HepG2 (cell line): ENCODE data around the gene OSCP1. TPM values are rescaled to one million over a fixed set of nuclear protein-coding genes. Genes with fewer than 3 reads are reported as not detected.

Source experiments
- ATAC-seq: fragments of 200-7000 bp; cut with Tn5 transposase; 3 replicates; pipeline ENCODE4 v1.9.1; 2020; ENCODE audit warnings: mild to moderate bottlenecking, moderate library complexity
- BruUV-seq: library from RNA; stranded (reverse); fragments of 400-500 nt; replicated peaks from 2 replicates; lab custom pipeline; 2021; lab: Mats Ljungman, UMichigan
- CTCF ChIA-PET: fragments of 300-600 bp; formaldehyde crosslinking; extraction: SDS; loops from one replicate; lab custom pipeline; 2021; ENCODE audit warnings: low total read pairs, inconsistent platforms, low intra/inter-chr PET ratio; lab: Yijun Ruan, JAX
- POLR2A ChIA-PET: fragments of 350-600 bp; sonication (Branson Sonifier 250); formaldehyde crosslinking; loops from one replicate; lab custom pipeline; 2020; ENCODE audit warnings: antibody characterized with exemption, inconsistent platforms; lab: Yijun Ruan, JAX
- DNase-seq: peaks from one replicate; pipeline ENCODE4 v3.0.0-alpha.2; 2015; ENCODE audit warnings: low spot score
- FAIRE-seq: peaks from 3 replicates; lab custom pipeline; 2011; peaks lifted over from hg19 to GRCh38; lab: Jason Lieb, UNC
- H2AFZ ChIP-seq: one replicate; pipeline ENCODE4 v1.6.1; 2011; ENCODE audit warnings: low read length, inconsistent platforms
- H3K27ac ChIP-seq: fragments of 300-600 bp; 3 replicates; pipeline ENCODE4 v1.8.0; 2011; ENCODE audit warnings: mixed run types, mild to moderate bottlenecking, mixed read lengths, low read length, inconsistent platforms; ENCODE audit not compliant: insufficient read depth; ENCODE audit errors: extremely low read length
- H3K27me3 ChIP-seq, 2 experiments: fragments of 200-600 bp in 1 of 2; 2 replicates in 1 of 2; 3 replicates in 1 of 2; pipeline versions ENCODE4 v1.6.0 to v1.8.0; 2011; ENCODE audit warnings: low read length in 2 of 2, mild to moderate bottlenecking in 2 of 2, moderate library complexity in 2 of 2, inconsistent platforms in 1 of 2; ENCODE audit not compliant: insufficient read depth in 2 of 2, control insufficient read depth in 1 of 2
- H3K36me3 ChIP-seq, 2 experiments: fragments of 200-600 bp in 1 of 2; replicated peaks in 1 of 2; 2 replicates in 1 of 2; 3 replicates in 1 of 2; pipeline versions ENCODE4 v1.5.1 to v1.8.0; 2011; ENCODE audit warnings: low read length in 2 of 2, inconsistent platforms in 1 of 2; ENCODE audit not compliant: insufficient read depth in 2 of 2, control insufficient read depth in 1 of 2
- H3K4me1 ChIP-seq: 2 replicates; pipeline ENCODE4 v1.5.1; 2012; ENCODE audit warnings: low read length, inconsistent platforms; ENCODE audit not compliant: insufficient read depth
- H3K4me2 ChIP-seq: 2 replicates; pipeline ENCODE4 v1.6.0; 2011; ENCODE audit warnings: low read depth, low read length, inconsistent platforms
- H3K4me3 ChIP-seq, 3 experiments: fragments of 200-600 bp in 1 of 3; sonication (generic), shearing (Covaris generic) in 1 of 3; replicated peaks in 1 of 3; 2 replicates each; pipeline ENCODE4 v1.5.1; 2011 to 2016; ENCODE audit warnings: low read length in 3 of 3, inconsistent platforms in 2 of 3, low read depth in 2 of 3, mild to moderate bottlenecking in 2 of 3, control low read depth in 1 of 3, mixed read lengths in 1 of 3; ENCODE audit not compliant: insufficient read depth in 1 of 3
- H3K79me2 ChIP-seq: one replicate; pipeline ENCODE4 v1.6.1; 2011; ENCODE audit warnings: low read length, inconsistent platforms; ENCODE audit not compliant: insufficient read depth
- H3K9ac ChIP-seq: 2 replicates; pipeline ENCODE4 v1.6.0; 2011; ENCODE audit warnings: mild to moderate bottlenecking, low read depth, low read length, inconsistent platforms; ENCODE audit not compliant: insufficient read depth
- H3K9me3 ChIP-seq: 2 replicates; pipeline ENCODE4 v1.5.1; 2012; ENCODE audit warnings: mild to moderate bottlenecking, low read length
- H4K20me1 ChIP-seq: 2 replicates; pipeline ENCODE4 v1.6.0; 2011; ENCODE audit warnings: inconsistent platforms, mild to moderate bottlenecking, low read length, moderate library complexity; ENCODE audit not compliant: insufficient read depth
- AHR ChIP-seq: IDR thresholded peaks from 2 replicates; pipeline ENCODE4 v1.6.1; 2018; ENCODE audit warnings: missing genetic modification reagents, missing compliant biosample characterization
- JUN ChIP-seq: sonication (generic); formaldehyde crosslinking; IDR thresholded peaks from 2 replicates; pipeline ENCODE4 v1.4.0; 2020; ENCODE audit warnings: mild to moderate bottlenecking, missing genetic modification reagents
- SRSF9 ChIP-seq: fragments of 200-400 bp; formaldehyde crosslinking; IDR thresholded peaks from 2 replicates; pipeline ENCODE4 v1.6.1; 2018; ENCODE audit warnings: borderline replicate concordance, mild to moderate bottlenecking, low read depth, low read length; ENCODE audit not compliant: insufficient read depth, poor library complexity, severe bottlenecking
- ZNF317 ChIP-seq: sonication (generic); formaldehyde crosslinking; IDR thresholded peaks from 2 replicates; pipeline ENCODE4 v1.5.0; 2020; ENCODE audit warnings: mild to moderate bottlenecking, missing genetic modification reagents
- ZNF552 ChIP-seq: sonication (generic); formaldehyde crosslinking; IDR thresholded peaks from 2 replicates; pipeline ENCODE4 v1.9.0; 2022; ENCODE audit warnings: missing genetic modification reagents, mild to moderate bottlenecking, borderline replicate concordance
- WGBS: methylation state at CpG from one replicate; pipeline ENCODE4 v1.1.6; 2017; ENCODE audit warnings: low lambda C conversion rate; 5-methylcytosine and 5-hydroxymethylcytosine counted together
- in situ Hi-C: cut with HindIII; loops from 2 replicates; pipeline ENCODE4 v1.10.0; 2017; ENCODE audit warnings: low pct_unique_long_range_greater_than_20kb; ENCODE audit not compliant: extremely low pct_ligation_motif_present
- intact Hi-C: fragments of 100-400 bp; cut with micrococcal nuclease; formaldehyde crosslinking; loops from one replicate; pipeline ENCODE4 v1.10.0; 2022; ENCODE audit not compliant: unreplicated experiment
- polyA plus RNA-seq, 8 experiments: library from polyadenylated mRNA; depleted of rRNA in 3 of 8; stranded (reverse) in 7 of 8; unstranded in 1 of 8; fragments of >200 nt; fragmentation: Illumina TruSeq in 4 of 8; extraction: Trizol in 4 of 8; gene quantifications; 2 replicates each; pipeline versions ENCODE4 v1.2.1 to v1.2.3, GENCODE V29; 2011 to 2016; ENCODE audit warnings: low read depth in 4 of 8, missing spikeins in 1 of 8, mixed read lengths in 1 of 8; ENCODE audit not compliant: insufficient read depth in 1 of 8
- total RNA-seq, 5 experiments: library from RNA; depleted of rRNA; stranded (reverse); fragments of >200 nt; fragmentation: Illumina TruSeq; extraction: Trizol; gene quantifications; 2 replicates each; pipeline ENCODE4 v1.2.3, GENCODE V29; 2016; ENCODE audit warnings: low read depth in 1 of 5
- TF ChIP-seq, protein P1 (sequence below): sonication (generic); formaldehyde crosslinking; IDR thresholded peaks from 2 replicates; pipeline ENCODE4 v1.4.0; 2020; ENCODE audit warnings: missing genetic modification reagents, mild to moderate bottlenecking, borderline replicate concordance

Gene OSCP1
- total and polyA plus RNA-seq, 2 of the 13 experiments (the other 11 are each of a cell fraction or from before 2014, with no cell fraction given), result 0.60 to 0.84 TPM

DNA sequence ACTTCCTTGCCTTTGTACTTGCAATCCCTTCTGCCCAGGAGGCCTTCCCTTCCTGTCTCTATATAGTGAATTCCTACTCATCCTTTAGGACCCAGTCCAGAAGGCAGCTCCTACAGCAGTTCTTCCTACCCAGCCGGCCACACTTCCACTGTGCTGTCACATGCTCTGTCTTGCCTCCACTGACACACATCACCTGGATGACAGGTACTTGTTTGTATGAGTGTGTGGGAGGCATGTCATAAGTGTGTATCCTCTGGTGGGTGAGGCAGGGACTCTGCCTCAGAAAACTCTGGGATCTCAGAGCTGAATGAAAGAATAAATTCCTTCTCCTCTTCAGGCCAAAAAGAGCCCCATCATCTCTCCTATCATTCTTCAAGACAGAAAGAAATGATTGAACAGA, 5.1 kb upstream of the OSCP1 start:
- CTCF ChIA-PET, result no interaction called here
- no peak for TF ChIP-seq AHR
- TF ChIP-seq ZNF552 (CRISPR knock-in tag), result no peak
- TF ChIP-seq, protein P1, sequence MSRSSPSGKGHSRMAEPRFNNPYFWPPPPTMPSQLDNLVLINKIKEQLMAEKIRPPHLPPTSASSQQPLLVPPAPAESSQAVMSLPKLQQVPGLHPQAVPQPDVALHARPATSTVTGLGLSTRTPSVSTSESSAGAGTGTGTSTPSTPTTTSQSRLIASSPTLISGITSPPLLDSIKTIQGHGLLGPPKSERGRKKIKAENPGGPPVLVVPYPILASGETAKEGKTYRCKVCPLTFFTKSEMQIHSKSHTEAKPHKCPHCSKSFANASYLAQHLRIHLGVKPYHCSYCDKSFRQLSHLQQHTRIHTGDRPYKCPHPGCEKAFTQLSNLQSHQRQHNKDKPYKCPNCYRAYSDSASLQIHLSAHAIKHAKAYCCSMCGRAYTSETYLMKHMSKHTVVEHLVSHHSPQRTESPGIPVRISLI (CRISPR knock-in tag), result no peak
- TF ChIP-seq ZNF317 (CRISPR knock-in tag), result no peak
- TF ChIP-seq SRSF9, result no peak
- TF ChIP-seq JUN (CRISPR knock-in tag), result no peak
- TF ChIP-seq, all 625 proteins: peak for 0
- POLR2A ChIA-PET, result interaction anchor here (2.8 kb wide), 1 partner anchor 8 kb away, joined by 12 read pairs; the partner anchor contains the start of gene MRPS15
- no peak for ATAC-seq
- intact Hi-C loops, result no loop called here
- Histone ChIP-seq H3K9me3 (no peaks in the 10 kb centered on the region), H3K79me2 (no peaks in the 10 kb centered on the region), H3K27ac (no peak overlapping the region), H3K27me3 (no peaks in the 10 kb centered on the region), H3K36me3 (peaks cover 13 to 51% of the 10 kb centered on the region in 2 experiments), H3K4me2 (no peak overlapping the region), H2AFZ (no peak overlapping the region), H3K9ac (no peak overlapping the region), H4K20me1 (no peaks in the 10 kb centered on the region), H3K4me3 (no peak overlapping the region), H3K4me1 (peaks cover 18% of the 10 kb centered on the region)
- 92% methylated on average over 1 of the region's 1 CpG for WGBS
- no peak for DNase-seq
- FAIRE-seq, result no peak
- TSS peak; percentile 14 for BruUV-seq
- in situ Hi-C loops, result no loop called here
